OCI-LY7 (cell line): ENCODE results near the gene FITM2.

Experiments used
- CTCF ChIP-seq: fragments of 200-600 bp; sonication (generic); conservative IDR thresholded peaks from 2 replicates; pipeline ENCODE4 v1.5.1; 2014; ENCODE audit warnings: mild to moderate bottlenecking, antibody characterized with exemption, low read length, moderate library complexity, mixed read lengths
- EZH2phosphoT487 ChIP-seq: fragments of 200-600 bp; sonication (generic); IDR thresholded peaks from 2 replicates; pipeline ENCODE4 v1.6.1; 2018; ENCODE audit warnings: low read depth, borderline replicate concordance, mild to moderate bottlenecking, mixed run types, antibody characterized with exemption, low read length, moderate library complexity, mixed read lengths

GRCh38 chr20:44310664-44311639 lies at the start of gene FITM2:
- TF ChIP-seq CTCF (peak; percentile 87), EZH2phosphoT487 (no peak)
